K562 (cell line): ENCODE measurements around the gene IFI6. TPM values are rescaled to one million over a fixed set of nuclear protein-coding genes. Genes with fewer than 3 reads are reported as not detected.

Experiments used
- ATAC-seq: fragments of 200-7000 bp; cut with Tn5 transposase; 3 replicates; pipeline ENCODE4 v1.9.1; 2020; ENCODE audit warnings: moderate library complexity
- BruUV-seq: library from RNA; stranded (reverse); fragments of 400-500 nt; replicated peaks from 2 replicates; lab custom pipeline; 2021; lab: Mats Ljungman, UMichigan
- CTCF ChIA-PET: fragments of 300-600 bp; formaldehyde crosslinking; extraction: SDS; loops from one replicate; lab custom pipeline; 2021; ENCODE audit warnings: low intra/inter-chr PET ratio; lab: Yijun Ruan, JAX
- POLR2A ChIA-PET: fragments of 300-600, 350-650 bp; sonication (Branson Sonifier 250); formaldehyde crosslinking; extraction: SDS; loops from one replicate; lab custom pipeline; 2021; ENCODE audit warnings: antibody characterized with exemption, inconsistent platforms; lab: Yijun Ruan, JAX
- DNase-seq, 4 experiments: peaks; one replicate each; pipeline versions ENCODE4 v3.0.0 to v3.0.0-alpha.2; 2011 to 2018; ENCODE audit warnings: low spot score in 3 of 4, mixed read lengths in 3 of 4; ENCODE audit errors: extremely low read depth in 1 of 4
- FAIRE-seq: peaks from 2 replicates; lab custom pipeline; 2011; peaks lifted over from hg19 to GRCh38; lab: Jason Lieb, UNC
- H2AFZ ChIP-seq: 2 replicates; pipeline ENCODE4 v1.6.0; 2011; ENCODE audit warnings: low read depth, low read length, control low read depth, inconsistent platforms
- H3K27ac ChIP-seq: fragments of 200-600 bp; 3 replicates; pipeline ENCODE4 v1.8.0; 2011; ENCODE audit warnings: low read depth, mild to moderate bottlenecking, control low read depth, inconsistent platforms, low read length, moderate library complexity, mixed read lengths; ENCODE audit errors: extremely low read depth
- H3K27me3 ChIP-seq, 2 experiments: fragments of 300-600 bp in 1 of 2; 2 replicates in 1 of 2; 3 replicates in 1 of 2; pipeline versions ENCODE4 v1.6.0 to v1.8.0; 2011; ENCODE audit warnings: inconsistent platforms in 2 of 2, low read length in 2 of 2, mild to moderate bottlenecking in 1 of 2, mixed read lengths in 1 of 2, moderate library complexity in 1 of 2; ENCODE audit not compliant: control insufficient read depth in 2 of 2, insufficient read depth in 2 of 2
- H3K36me3 ChIP-seq: fragments of 300-600 bp; 3 replicates; pipeline ENCODE4 v1.8.0; 2011; ENCODE audit warnings: mild to moderate bottlenecking, low read length, inconsistent platforms; ENCODE audit not compliant: control insufficient read depth, insufficient read depth
- H3K4me1 ChIP-seq, 2 experiments: fragments of 200-600 bp in 1 of 2; replicated peaks in 1 of 2; 2 replicates in 1 of 2; 3 replicates in 1 of 2; pipeline versions ENCODE4 v1.5.1 to v1.8.0; 2011; ENCODE audit warnings: inconsistent platforms in 2 of 2, low read length in 2 of 2, mild to moderate bottlenecking in 1 of 2, mixed read lengths in 1 of 2, moderate library complexity in 1 of 2; ENCODE audit not compliant: control insufficient read depth in 2 of 2, insufficient read depth in 2 of 2
- H3K4me2 ChIP-seq: 2 replicates; pipeline ENCODE4 v1.6.1; 2011; ENCODE audit warnings: low read length, control low read depth, inconsistent platforms, mixed read lengths; ENCODE audit not compliant: insufficient read depth
- H3K4me3 ChIP-seq: fragments of 200-600 bp; sonication (generic), shearing (Covaris generic); 2 replicates; pipeline ENCODE4 v1.5.1; 2016; ENCODE audit warnings: control low read depth, inconsistent platforms
- H3K79me2 ChIP-seq: fragments of 200-600 bp; 3 replicates; pipeline ENCODE4 v1.8.0; 2011; ENCODE audit warnings: low read length, inconsistent platforms; ENCODE audit not compliant: control insufficient read depth, insufficient read depth
- H3K9ac ChIP-seq, 2 experiments: 2 replicates each; pipeline versions ENCODE4 v1.6.0 to v1.6.1; 2011; ENCODE audit warnings: low read depth in 2 of 2, low read length in 2 of 2, control low read depth in 1 of 2, inconsistent platforms in 1 of 2, mild to moderate bottlenecking in 1 of 2, mixed read lengths in 1 of 2; ENCODE audit not compliant: insufficient read depth in 1 of 2
- H3K9me1 ChIP-seq: one replicate; pipeline ENCODE4 v1.6.0; 2011; ENCODE audit warnings: inconsistent platforms, mild to moderate bottlenecking, low read length, moderate library complexity; ENCODE audit not compliant: control insufficient read depth, insufficient read depth
- H3K9me3 ChIP-seq: replicated peaks from 2 replicates; pipeline ENCODE4 v1.5.1; 2011; ENCODE audit warnings: low read depth, low read length, inconsistent platforms; ENCODE audit not compliant: control insufficient read depth, insufficient read depth
- H4K20me1 ChIP-seq: replicated peaks from 2 replicates; pipeline ENCODE4 v1.6.1; 2011; ENCODE audit warnings: low read length, inconsistent platforms, mixed read lengths; ENCODE audit not compliant: control insufficient read depth, insufficient read depth
- ARNT ChIP-seq, 2 experiments: fragments of 450-650 bp; IDR thresholded peaks; 2 replicates each; pipeline ENCODE4 v1.6.1; 2016; ENCODE audit warnings: mild to moderate bottlenecking in 1 of 2
- ESRRA ChIP-seq: fragments of 450-650 bp; IDR thresholded peaks from 2 replicates; pipeline ENCODE4 v1.6.1; 2014; ENCODE audit warnings: low read depth, mild to moderate bottlenecking, moderate library complexity, borderline replicate concordance
- HMG20A ChIP-seq: fragments of 450-650 bp; formaldehyde crosslinking; conservative IDR thresholded peaks from 2 replicates; pipeline ENCODE4 v1.4.0; 2020; ENCODE audit warnings: mild to moderate bottlenecking, mixed read lengths
- NR2C1 ChIP-seq, 2 experiments: fragments of 450-650 bp; IDR thresholded peaks; 2 replicates each; pipeline ENCODE4 v1.6.1; 2017; ENCODE audit warnings: mild to moderate bottlenecking in 2 of 2, antibody characterized with exemption in 1 of 2, inconsistent platforms in 1 of 2, missing compliant biosample characterization in 1 of 2, missing genetic modification characterization in 1 of 2
- PCBP2 ChIP-seq: fragments of 200-400 bp; formaldehyde crosslinking; IDR thresholded peaks from 2 replicates; pipeline ENCODE4 v1.6.1; 2018; ENCODE audit warnings: low read length, low read depth, mild to moderate bottlenecking, moderate library complexity; ENCODE audit not compliant: poor library complexity, severe bottlenecking
- PHTF2 ChIP-seq: fragments of 250-450 bp; sonication (Bioruptor Pico); IDR thresholded peaks from 2 replicates; pipeline ENCODE4 v1.5.0; 2021; ENCODE audit warnings: mild to moderate bottlenecking
- POLR2G ChIP-seq: fragments of 200-400 bp; formaldehyde crosslinking; IDR thresholded peaks from 2 replicates; pipeline ENCODE4 v1.6.1; 2017; ENCODE audit warnings: low read depth, mild to moderate bottlenecking, antibody characterized with exemption, low read length, moderate library complexity
- POLR3G ChIP-seq: IDR thresholded peaks from 2 replicates; pipeline ENCODE4 v1.6.1; 2011; ENCODE audit not compliant: insufficient read length, insufficient replicate concordance; ENCODE audit errors: extremely low read depth
- SP1 ChIP-seq: sonication (generic); formaldehyde crosslinking; IDR thresholded peaks from 2 replicates; pipeline ENCODE4 v1.8.1; 2022; ENCODE audit warnings: mild to moderate bottlenecking, missing genetic modification reagents
- SPI1 ChIP-seq: IDR thresholded peaks from 2 replicates; pipeline ENCODE4 v1.6.1; 2011; ENCODE audit warnings: low read depth, low read length, control low read depth, borderline replicate concordance
- TAF15 ChIP-seq: fragments of 200-400 bp; formaldehyde crosslinking; IDR thresholded peaks from 2 replicates; pipeline ENCODE4 v1.6.1; 2017; ENCODE audit warnings: mild to moderate bottlenecking, low read depth, low read length, moderate library complexity
- WHSC1 ChIP-seq: IDR thresholded peaks from one replicate; pipeline ENCODE4 v1.6.1; 2012; ENCODE audit warnings: low read length, control low read depth, inconsistent platforms
- ZBTB33 ChIP-seq: sonication (generic); formaldehyde crosslinking; IDR thresholded peaks from 2 replicates; pipeline ENCODE4 v1.8.1; 2023; ENCODE audit warnings: mild to moderate bottlenecking, missing genetic modification reagents
- WGBS: fragments of 100-300 bp; shearing (Covaris generic); methylation state at CpG from one replicate; pipeline ENCODE4 v1.1.6; 2016; ENCODE audit warnings: low coverage, mixed read lengths; ENCODE audit not compliant: insufficient coverage; ENCODE audit errors: missing lambda C conversion rate; 5-methylcytosine and 5-hydroxymethylcytosine counted together
- in situ Hi-C: fragments of 300-500 bp; cut with MboI; formaldehyde crosslinking; loops from 4 replicates; pipeline ENCODE4 v1.15.0; 2018; ENCODE audit warnings: inconsistent platforms, mixed read lengths
- intact Hi-C: fragments of 100-400 bp; cut with micrococcal nuclease; formaldehyde crosslinking; loops from 2 replicates; pipeline ENCODE4 v1.14.2; 2022
- polyA plus RNA-seq, 8 experiments: library from polyadenylated mRNA; depleted of rRNA in 4 of 8; stranded (reverse) in 5 of 8; unstranded in 3 of 8; fragments of >200 nt; fragmentation: Nextera tagmentation in 2 of 8; fragmentation: Illumina TruSeq in 1 of 8; extraction: Ambion mirVana in 2 of 8; extraction: Trizol in 1 of 8; gene quantifications; 2 replicates each; pipeline versions ENCODE4 v1.2.1 to v1.2.3, GENCODE V29; 2011 to 2014; ENCODE audit warnings: inconsistent platforms in 1 of 8, missing spikeins in 1 of 8
- total RNA-seq, 7 experiments: library from RNA; depleted of rRNA in 6 of 7; stranded (reverse); fragments of >200 nt in 6 of 7; fragmentation: Illumina TruSeq in 2 of 7; extraction: Trizol in 2 of 7; gene quantifications; 2 replicates each; pipeline versions ENCODE4 v1.2.1 to v1.2.3, GENCODE V29; 2011 to 2021; ENCODE audit warnings: low replicate concordance in 1 of 7

Gene IFI6
- total and polyA plus RNA-seq, 9 of the 15 experiments (the other 6 are each of a cell fraction or from before 2014, with no cell fraction given) = 0.17 to 4.5 (median 2.2) TPM

DNA sequence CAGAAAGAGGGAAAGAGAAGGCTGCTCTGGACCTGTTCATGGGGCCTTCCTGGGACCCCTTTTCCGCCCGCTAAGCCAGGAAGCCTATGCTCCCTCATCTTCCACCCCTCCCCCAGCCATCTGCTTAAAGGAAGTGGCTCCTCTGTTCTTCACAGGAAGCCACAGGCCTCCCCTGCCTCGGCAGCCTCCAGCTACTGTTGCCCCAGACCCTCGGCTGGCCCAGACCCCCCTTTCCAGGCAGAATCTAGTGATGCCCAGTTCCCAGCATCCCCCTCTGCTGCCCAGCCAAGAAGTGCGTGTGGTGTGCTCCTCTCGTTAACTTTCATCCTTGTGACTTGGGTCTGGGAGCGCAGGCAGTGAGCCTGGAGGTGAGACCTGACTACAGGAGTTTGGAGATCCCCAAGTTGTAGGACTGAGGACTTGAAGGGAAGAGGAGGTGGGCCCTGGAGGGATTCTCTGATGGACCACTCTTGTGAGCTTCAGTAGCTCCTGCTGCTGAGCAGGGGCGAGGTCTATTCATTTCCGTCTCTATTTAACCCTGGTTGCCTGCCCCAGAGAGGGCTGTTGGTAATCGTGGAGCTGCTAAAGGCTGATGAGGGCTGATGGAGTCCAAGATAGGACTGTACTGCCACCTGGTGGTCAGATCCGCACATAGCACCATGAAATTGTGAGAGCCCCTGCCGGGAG, 9.1 kb downstream of the IFI6 start (continued):
- TF ChIP-seq POLR2G = no peak
- TF ChIP-seq ZBTB33 (CRISPR knock-in tag) = peak; percentile 33; the same call in 1 of the 2 replicates
- TF ChIP-seq ESRRA = no peak
- TF ChIP-seq NR2C1 (IDR thresholded peaks at IDR 0.05) = no peak
- 0 out of 2 replicates have a peak, but pooled peaks have one; percentile 14 for TF ChIP-seq NR2C1 (tag; IDR thresholded peaks at IDR 0.05)
- no peak for TF ChIP-seq TAF15
- TF ChIP-seq PHTF2 (CRISPR knock-in tag) = no peak
- 0 out of 4 replicates have a peak, but pooled peaks of 1 of the 2 experiments have one; percentile 38 for TF ChIP-seq ARNT (IDR thresholded peaks at IDR 0.05)

DNA sequence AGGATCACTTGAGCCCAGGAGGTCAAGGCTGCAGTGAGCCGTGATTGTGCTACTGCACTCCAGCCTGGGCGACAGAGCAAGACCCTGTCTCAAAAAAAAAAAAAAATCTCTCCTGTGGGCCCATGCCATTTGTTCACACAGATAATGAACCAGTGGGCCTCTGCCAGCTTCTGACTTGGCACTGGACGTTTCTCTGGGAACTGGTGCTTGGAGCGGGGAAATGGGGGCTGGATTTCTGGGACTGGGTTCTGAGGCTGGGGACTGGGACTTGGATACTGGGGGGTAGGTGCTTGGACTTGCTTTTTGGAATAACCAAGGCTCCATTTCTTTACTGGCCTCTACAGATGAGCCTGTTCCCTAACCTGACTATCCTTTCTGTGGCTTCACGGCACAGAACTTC, 9.7 kb downstream of the IFI6 start:
- Histone ChIP-seq H3K27me3 (no peaks in the 10 kb centered on the region), H3K4me2 (no peak overlapping the region), H3K4me1 (peaks cover 23 to 33% of the 10 kb centered on the region in 2 experiments), H3K9me1 (no peaks in the 10 kb centered on the region), H3K36me3 (no peaks in the 10 kb centered on the region), H3K9ac (peak overlapping the region in 1 of 2 experiments; percentile 77; a peak in 1 of 4 replicates), H4K20me1 (no peaks in the 10 kb centered on the region), H3K4me3 (no peak overlapping the region), H2AFZ (peak overlapping the region; percentile 86), H3K79me2 (no peaks in the 10 kb centered on the region), H3K27ac (no peak overlapping the region), H3K9me3 (no peaks in the 10 kb centered on the region)
- intact Hi-C loops (loop anchor here (2.0 to 10.0 kb wide), 4 partner anchors 105 to 617 kb away; partner anchors contain the start of gene GPR3), in situ Hi-C loops (loop anchor here (5.0 kb wide), 3 partner anchors 50 to 270 kb away; partner anchors contain the start of gene GPR3)
- DNase-seq (no peak), FAIRE-seq (no peak), ATAC-seq (no peak)
- no peak for TF ChIP-seq SPI1
- TF ChIP-seq SP1 (CRISPR knock-in tag) = no peak
- no peak for TF ChIP-seq POLR3G
- no peak for TF ChIP-seq PCBP2
- no peak for TF ChIP-seq HMG20A
- TF ChIP-seq WHSC1 = no peak
- POLR2A ChIA-PET = interaction anchor here (1.6 kb wide), 1 partner anchor 48 kb away, joined by 7 read pairs; no protein-coding TSS in a partner anchor
- BruUV-seq = no TSS peak
- CTCF ChIA-PET = interaction anchor here (0.6 to 8.3 kb wide), 7 partner anchors 18 to 362 kb away, joined by 3 to 157 read pairs (median 5); no protein-coding TSS in a partner anchor
- 66% methylated on average over 5 of the region's 5 CpGs for WGBS
